HG03095 (cell line): Measurements from ENCODE around the gene RCAN2.
"Not testable (repeated sequence)": the region's sequence is repeated elsewhere in the genome, so short reads cannot be mapped to it uniquely, and the experiment has no call there.

Experiments
- ATAC-seq: cut with Tn5 transposase; IDR thresholded peaks from one replicate; pipeline ENCODE4 v1.9.1; 2021; ENCODE audit warnings: moderate library complexity; ENCODE audit not compliant: unreplicated experiment

Gene RCAN2

DNA sequence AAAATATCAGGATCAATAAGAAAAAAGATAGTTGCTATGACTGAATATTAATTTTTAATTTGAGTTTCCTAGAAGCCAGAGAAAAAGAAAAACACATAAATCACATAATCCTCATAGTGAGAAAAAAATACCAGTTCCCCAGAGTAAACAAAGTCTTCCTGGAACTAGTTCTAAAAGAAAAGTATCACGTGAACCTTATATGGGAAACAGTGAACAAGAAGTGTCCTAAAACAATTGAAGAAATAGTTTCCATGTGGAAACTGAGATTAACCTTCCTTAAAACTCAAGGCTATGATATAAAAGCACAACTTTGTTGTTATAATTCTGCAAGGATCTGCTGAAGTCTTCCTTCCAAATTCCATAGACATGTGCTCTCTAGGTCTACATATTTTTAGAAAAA, 50.6 kb downstream of the RCAN2 start:
- no peak for ATAC-seq

DNA sequence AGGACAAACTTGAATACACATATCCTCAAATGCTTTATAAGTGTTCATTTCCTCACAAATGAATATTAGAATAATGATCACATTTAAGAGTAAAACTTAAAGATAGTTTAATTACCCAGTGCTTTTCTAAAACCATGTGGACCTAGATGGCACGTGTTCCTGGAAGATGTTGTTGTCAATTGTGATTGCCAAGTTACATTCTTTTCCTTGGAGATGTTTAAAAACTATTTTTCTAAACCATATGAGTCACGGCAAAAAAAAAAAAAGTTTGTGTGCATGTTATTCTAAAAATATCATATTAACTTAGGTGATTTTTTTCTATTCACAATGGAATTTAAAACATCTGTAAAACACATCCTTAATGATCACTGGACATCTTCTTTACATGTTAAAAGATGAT, 51.1 kb downstream of the RCAN2 start:
- ATAC-seq = no peak

DNA sequence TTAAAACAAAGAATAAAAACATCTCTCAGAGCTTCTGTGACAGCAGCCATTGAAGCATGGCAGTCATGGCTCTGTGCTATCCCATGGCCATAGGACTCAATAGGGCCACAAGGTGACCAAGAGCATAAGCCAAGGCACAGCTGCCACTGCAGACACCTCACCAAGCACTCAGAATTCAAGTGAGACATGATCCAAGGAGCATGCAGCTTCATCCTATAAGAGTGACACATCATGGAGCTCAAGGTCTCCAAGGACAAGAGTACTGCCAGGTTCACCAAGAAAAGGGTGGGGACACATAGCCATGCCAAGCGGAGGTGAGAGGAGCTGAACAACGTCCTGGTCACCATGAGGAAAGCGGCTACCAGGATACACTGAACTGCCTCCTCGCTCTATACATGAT, 53.0 kb downstream of the RCAN2 start:
- ATAC-seq = no peak

DNA sequence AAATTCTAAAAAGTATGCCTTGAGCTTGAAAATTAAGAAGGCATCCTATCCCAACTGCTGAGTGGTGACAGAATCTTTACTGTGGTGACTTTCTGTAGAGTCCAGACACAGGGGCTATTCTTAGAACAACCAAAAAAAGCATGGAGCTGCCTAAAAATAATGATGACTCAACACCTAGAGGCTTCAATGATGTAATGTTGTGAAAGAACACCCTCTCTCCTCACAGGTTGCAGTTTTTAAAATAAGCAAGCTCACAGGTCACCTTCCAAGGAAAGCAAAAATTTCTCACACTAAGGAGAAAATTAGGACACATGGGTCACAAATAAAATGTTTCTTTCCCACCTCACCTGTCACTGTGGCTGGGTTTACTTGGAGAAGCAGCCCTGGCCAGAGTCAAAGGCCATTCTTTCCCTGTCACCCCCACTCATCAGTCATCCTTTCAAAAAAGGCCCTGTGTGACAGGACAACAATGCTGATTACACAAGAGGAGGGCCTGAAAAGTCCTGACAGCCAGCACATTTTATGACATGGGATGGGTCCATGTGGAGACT, 53.5 kb downstream of the RCAN2 start:
- ATAC-seq = no peak

DNA sequence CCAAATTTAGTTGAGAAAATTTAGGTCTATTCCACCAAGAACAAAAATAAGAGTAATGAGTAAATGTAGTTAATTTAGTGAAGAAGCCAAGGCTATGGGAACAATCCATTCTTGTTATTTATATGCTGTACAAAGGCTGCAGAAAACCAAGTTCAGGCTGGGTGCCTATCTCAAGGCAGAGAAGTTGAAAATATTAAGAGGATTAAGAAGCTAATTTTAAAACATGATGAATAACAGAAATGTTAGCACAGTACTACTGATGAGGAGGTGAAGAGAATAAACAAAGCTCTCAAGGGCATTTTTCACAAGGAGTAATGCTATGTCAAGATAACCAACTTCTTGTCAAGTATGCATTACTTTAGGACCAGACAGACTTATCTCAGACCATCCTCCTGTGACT, 68.6 kb downstream of the RCAN2 start:
- ATAC-seq = no peak

DNA sequence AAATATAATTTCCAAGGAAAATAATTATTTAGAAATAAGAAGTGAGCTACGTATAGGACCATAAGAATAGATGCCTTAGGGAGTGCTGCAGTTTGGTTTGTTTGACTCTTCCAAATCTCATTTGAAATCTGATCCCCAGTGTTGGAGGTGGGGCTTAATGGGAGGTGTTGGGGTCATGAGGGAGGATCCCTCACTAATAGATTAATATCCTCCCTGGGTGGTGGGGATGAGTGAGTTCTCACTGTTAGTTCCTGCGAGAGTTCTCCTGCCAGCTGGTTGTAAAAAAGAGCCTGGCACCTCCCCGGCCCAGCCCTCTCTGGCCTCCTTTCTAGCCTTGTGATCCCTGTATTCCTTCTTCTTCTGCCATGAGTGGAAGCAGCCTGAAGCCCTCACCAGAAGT, 69.3 kb downstream of the RCAN2 start:
- no peak for ATAC-seq

DNA sequence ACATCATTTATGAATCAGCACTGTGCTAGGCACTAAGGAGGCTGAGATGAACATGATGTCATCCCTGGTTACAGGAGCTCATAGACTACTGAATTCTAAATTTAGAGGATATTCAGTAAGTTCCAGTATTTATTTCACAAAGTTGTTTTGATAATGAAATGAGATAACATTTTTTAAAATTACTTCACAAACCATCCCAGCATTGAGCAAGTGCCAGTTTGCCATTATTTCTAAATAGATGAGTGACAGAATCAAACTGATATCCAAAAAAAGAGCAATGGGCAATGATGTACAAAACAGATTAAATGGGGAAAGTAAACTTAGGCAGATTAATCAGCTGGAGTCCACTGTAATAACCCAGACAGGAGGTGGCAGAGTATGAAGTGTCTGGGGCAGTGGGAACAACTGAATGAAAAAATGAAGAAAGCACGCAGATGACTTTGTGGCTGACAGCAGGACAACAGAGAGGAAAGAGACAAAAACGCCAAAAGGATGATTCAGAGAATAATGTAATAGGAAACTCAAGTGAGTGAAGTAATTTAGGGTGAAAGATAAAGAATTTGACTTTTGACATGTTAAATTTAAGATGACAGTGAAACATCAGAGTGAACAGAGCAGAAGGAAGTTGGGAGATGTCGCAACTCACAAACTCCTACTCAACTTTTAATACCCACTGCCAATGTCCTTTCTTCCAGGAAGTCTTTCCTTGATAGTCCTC, 70.2 kb downstream of the RCAN2 start:
- ATAC-seq = no peak

DNA sequence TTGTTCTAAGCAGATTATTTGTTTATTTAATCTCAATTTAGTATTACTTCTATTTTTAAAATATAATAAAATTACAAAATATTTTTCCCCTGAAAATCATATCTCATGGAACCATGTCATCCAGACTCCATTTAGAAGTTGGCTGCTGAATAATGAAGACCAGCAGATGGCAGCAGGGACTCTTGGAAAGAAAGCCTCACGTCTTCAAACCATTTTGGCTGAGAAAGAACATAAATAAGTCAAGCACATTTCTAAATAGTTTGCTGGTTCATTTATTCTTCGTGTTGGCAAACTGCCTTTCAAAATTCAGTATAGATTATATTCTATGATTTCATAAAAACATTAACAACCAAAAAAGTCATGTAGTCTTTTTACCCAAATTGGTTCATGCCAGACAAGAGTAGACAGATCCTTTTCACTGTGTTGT, 71.7 kb downstream of the RCAN2 start:
- no peak for ATAC-seq

DNA sequence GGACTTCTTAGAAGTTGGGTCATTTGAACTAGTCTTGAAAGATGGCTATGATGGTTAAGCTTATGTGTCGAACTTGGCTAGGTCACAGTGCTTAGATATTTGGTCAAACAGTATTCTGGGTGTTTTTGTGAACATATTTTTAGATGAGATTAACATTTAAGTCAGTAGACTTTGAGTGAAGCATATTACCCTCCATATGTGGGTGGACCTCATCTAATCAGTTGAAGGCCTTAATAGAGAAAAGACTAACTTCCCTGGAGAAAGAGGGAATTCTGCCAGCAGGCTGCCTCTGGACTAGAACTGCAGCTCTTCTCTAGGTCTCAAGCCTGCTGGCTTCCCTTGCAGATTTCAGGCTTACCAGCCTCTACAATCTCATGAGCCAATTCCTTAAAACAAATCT, 76.9 kb downstream of the RCAN2 start:
- ATAC-seq = no peak

DNA sequence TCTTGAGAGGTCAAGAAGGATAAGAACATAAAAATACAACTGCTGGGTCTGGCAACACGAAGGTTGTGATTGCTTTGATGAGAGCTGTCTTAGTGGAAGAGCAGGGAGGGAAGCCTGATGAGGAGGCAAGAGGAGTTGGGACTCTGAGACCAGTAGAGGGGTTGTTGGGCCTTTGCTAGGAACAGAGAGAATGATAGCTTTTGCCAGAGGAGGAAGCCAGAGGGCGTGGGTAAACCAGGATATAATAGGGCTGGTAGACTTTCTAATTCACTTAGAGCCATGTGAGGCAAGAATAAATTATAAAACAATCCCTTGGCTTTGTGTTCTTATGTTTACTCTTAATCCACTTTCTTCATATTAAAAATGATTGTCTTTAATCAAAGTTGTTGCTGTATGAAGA, 78.6 kb downstream of the RCAN2 start:
- no peak for ATAC-seq

DNA sequence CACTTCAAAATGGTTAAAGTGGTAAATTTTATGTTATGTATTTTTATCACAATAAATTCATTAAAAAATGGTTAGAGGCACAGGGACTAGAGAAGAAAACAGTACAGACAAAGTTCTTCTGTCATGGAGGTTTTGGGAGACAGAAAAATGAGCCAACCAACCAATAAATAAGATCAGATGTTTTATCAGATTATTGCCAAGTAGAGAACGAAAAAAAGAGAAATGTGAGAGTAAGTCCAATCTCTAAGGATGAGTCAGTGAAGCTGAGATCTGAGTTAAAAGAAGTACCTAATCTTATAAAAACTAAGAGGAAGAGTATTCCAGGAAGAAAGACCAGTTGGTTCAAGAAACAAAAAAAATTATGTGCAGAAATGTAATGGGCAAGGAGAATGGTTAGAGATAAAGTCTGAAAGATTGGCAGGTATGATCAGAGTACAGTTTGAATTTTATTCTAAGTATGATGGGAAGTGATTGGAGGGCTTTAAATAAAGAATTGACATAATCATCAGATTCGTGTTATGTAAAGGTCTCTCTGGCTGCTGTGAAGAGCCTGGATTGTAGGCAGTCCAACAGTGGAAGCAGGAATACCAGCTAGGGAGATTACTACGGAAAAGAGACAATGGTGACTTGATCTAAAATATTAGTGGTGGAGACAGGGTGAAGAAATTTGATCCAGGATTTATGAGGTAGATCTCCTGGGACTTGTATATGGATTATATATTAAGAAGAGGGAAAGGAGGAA, 79.6 kb downstream of the RCAN2 start:
- ATAC-seq = no peak

DNA sequence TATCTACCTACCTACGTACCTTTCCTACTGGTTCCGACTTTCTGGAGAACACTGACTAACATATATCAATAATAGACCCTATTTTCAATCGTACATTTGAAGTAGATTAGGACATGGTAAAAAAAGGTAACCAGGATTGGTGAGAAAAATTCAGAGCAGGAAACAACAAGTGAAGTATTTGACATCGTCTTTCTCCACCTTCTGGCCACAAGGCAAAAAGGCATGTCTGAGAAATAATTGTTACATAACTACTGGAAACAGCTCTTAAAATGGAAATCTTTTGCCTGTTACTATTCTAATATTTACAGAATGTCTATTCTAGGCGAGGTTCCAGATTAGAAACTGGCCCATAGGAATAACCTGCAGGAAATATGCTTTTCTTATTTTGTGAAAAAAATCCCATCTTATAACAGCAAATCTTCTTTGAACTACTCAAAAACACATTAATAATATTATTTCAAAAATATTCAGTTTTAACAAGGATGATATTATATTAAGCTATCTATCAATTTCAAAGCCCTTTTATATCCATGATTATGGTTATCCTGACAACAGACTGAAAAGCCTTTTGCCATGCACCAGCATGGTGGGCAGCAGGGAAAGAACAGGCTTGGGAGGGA, 80.8 kb downstream of the RCAN2 start:
- no peak for ATAC-seq

DNA sequence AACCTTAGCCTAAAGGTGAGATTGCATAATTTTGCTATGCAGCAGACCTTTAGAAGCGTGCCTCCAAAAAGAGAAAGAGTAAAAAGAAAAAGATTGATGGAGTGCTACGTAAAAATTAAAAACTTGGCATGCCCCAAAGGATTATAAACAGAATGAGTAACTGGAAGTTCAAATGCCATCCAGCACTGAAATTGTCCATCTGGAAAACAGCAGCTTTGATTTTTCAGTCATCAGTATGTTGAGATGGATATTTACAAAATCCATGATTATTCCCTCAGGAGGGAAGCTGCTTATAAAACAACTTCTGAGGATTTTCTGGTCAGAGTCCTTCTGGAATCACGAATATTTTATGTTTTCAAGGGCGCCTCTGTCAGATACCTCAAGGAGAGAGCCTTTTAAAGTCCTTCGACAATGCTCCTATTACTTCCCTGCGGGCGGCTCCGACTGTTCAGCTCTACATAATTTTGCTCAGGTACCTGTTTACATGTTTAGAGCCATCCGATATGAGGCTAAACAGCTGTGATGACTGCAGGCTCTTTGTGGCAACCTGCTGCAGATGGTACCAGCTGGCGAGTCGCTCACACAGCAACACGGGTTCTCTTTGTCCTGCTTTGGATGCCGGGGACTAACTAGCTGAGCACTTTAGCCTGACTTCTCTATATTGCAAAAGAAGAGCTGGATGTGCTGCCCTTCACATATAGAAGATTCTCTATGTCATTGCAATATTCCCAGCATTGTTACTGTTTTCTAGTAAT, 83.3 kb downstream of the RCAN2 start:
- ATAC-seq = no peak

DNA sequence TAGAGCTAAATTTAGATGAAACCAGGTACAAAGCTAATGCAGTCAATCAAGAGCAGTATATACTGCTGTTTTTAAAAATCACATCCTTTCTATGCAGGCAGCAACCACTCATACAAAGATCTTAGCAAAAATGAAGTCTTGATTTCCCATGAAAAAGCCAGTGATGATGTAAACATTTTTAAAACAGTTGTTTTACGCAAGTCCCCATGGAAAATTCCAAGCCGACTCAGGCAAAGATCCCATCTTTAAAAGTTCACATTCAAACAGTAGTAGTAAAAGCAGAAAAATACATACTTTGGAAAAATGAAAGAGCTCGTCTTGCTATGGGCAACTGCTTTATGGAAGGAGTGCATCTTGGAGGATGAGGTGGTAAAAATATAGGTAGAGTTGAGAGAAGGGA, 84.0 kb downstream of the RCAN2 start:
- no peak for ATAC-seq

DNA sequence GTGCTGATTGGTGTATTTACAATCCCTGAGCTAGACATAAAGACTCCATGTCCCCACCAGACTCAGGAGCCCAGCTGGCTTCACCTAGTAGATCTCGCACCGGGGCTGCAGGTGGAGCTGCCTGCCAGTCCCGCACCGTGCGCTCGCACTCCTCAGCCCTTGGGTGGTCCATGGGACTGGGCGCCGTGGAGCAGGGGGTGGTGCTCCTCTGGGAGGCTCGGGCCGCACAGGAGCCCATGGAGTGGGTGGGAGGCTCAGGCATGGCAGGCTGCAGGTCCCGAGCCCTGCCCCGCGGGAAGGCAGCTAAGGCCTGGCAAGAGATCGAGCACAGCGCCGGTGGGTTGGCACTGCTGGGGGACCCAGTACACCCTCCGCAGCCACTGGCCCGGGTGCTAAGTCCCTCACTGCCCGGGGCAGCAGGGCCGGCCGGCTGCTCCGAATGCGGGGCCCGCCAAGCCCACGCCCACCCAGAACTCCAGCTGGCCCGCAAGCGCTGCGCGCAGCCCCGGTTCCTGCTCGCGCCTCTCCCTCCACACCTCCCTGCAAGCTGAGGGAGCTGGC, 85.5 kb downstream of the RCAN2 start:
- not testable (repeated sequence) for ATAC-seq

DNA sequence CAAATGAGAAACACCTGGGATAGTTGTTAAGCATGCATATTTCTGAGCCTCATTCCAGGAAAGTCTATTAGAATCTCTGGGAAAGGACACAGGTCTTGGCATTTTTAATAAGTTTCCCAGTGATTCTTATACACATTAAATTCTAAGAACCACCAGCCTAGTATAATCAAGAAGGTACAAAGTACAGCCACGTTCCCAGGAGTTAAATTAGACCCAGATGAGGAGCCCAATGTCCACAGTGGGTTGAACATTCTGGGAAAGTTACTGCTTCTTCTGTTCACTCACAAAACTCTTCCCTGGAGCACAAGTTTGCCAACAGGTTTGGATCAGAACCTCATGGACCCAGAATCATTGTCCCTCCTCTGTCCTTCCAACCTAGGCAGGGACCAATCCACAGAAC, 90.4 kb downstream of the RCAN2 start:
- no peak for ATAC-seq

DNA sequence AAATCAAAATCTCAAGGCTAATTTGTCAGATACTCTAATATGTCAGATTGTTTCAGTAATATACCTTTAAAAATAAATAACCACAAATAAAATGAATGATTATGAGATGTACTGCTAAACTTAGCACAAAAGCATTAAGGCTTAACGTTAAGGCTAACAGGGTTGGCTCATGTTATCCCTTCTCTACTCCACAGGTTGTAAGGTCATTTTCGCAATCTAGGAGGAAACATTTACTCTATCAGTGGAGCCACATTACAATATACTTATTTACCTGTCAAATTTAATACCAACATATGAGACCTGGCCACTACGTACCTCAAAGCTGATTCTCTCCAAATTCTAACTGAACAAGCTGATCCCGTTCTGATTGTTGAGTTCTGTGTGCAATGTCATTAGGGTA, 95.7 kb downstream of the RCAN2 start:
- no peak for ATAC-seq

DNA sequence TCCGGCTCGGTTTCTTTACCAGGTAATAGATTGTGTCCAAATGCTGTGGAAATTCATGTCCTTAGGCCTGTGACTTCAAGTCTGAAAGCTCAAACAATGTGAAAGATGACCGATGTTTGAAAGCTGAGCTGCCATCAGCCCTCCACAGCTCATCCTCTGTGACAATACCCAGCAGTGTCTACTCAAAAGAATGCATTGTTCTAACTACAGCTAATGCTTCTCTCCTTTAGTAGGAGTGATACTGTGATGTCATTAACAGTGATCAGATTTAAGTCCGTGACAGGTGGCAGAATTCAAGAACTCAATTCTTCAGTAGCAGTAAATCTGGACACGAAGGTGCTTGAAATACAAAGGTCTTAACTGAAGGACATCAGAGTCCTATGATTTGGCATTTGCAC, 97.3 kb downstream of the RCAN2 start:
- ATAC-seq = no peak

DNA sequence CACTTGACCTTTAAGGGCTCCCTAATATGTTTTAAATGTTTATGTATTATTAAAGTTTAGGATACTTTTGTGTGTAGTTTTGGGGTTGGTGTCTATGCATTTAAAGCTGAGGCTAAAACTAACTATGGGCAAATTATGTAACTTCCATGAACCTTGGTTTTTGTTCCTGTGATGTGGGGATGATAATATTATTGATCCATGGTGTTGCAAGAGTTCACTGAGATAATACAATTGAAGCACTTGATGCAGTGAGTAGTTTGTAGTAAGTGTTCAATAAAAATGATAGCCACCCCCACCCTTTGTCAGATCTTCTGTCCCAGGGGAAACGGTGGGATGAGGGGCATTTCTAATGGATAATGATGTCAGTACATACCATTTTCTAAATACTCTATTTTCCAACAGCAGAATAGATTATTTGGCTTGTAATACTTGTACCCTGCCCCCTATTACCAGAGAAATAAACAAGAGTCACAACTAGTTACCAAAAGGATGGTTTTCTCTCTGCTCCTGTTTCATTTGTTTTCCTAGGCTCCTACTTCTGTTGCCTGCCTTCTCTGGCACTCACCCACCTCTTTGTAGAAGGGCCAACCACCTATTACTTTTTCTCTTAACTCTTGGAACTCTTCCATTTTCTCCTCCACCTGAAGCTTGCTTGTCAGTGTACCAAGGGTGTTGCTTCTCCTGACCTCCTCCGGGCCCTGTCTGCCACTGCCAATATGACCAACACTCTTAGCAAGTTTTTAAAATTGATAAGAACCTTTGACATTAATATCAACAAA, 97.9 kb downstream of the RCAN2 start:
- ATAC-seq = no peak

DNA sequence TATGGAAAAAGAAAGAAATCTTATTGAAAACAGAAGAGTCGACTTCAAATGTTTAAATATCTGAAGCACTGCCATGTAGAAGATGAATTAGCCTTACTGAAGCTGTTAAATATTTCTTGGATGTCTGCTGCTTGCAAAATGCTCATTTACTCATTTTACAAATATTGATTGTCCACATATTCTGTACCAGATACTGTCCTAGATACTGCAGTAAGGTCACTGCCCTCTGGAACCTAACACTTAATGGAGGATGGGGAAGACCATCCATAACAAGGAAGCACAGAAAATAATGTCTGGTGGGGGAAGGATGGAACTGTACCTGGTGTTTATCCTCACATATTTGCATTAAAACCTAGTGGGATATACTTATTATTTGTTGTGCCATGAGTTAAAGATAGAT, 99.0 kb downstream of the RCAN2 start:
- no peak for ATAC-seq
